ENCODE measurements around the gene UNC45A. TPM values are rescaled to one million over a fixed set of nuclear protein-coding genes. Genes with fewer than 3 reads are reported as not detected.

The UNC45A gene
- total RNA-seq, 1 experiment from 2014 or later, result 84.4 TPM

DNA sequence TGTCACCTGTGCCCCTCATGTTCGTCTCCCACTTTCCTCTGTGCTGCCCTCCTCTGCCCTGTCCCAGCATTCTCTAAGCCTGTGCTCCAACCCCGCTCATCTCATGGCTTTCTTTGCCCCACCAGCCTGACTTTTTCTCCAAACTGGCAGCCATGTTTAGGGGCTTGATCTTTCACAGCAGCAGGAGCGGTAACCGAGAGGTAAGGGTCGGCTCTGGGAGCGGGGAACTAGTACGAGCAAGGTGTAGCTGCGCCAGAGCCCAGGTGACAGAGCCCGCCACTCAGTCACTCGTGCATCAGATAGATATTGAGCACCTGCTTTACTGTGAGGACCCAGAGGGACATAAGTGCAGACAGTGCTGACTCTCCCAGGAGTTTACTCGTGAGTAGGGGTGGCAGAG lies 18.6 kb upstream of the UNC45A start:
- DNase-seq (ENCODE audit: low read depth, low spot score) (no peak), ATAC-seq (no peak)
- Histone ChIP-seq H3K4me3 (ENCODE audit: low read depth in 2 of 2, low read length in 2 of 2) (no peak overlapping the region), H3K9me3 (ENCODE audit: control insufficient read depth, insufficient read depth, low read depth, low read length) (no peaks in the 10 kb centered on the region), H3K27ac (ENCODE audit: low read length) (no peak overlapping the region), H3K27me3 (ENCODE audit: control insufficient read depth, insufficient read depth, low read length) (no peaks in the 10 kb centered on the region), H3K36me3 (ENCODE audit: control insufficient read depth, insufficient read depth, low read length) (peaks cover 7% of the 10 kb centered on the region), H3K4me1 (ENCODE audit: control insufficient read depth, insufficient read depth, low read length) (no peaks in the 10 kb centered on the region)
- CTCF ChIA-PET, result no interaction called here
- no TSS peak for BruUV-seq (replicated peaks)
- no peak for TF ChIP-seq TCF7L2 (IDR thresholded peaks at IDR 0.05; ENCODE audit: low read depth, low read length)
- no peak for TF ChIP-seq POLR2AphosphoS5 (IDR thresholded peaks at IDR 0.05; ENCODE audit: low read depth, low read length)
- TF ChIP-seq, protein P1, sequence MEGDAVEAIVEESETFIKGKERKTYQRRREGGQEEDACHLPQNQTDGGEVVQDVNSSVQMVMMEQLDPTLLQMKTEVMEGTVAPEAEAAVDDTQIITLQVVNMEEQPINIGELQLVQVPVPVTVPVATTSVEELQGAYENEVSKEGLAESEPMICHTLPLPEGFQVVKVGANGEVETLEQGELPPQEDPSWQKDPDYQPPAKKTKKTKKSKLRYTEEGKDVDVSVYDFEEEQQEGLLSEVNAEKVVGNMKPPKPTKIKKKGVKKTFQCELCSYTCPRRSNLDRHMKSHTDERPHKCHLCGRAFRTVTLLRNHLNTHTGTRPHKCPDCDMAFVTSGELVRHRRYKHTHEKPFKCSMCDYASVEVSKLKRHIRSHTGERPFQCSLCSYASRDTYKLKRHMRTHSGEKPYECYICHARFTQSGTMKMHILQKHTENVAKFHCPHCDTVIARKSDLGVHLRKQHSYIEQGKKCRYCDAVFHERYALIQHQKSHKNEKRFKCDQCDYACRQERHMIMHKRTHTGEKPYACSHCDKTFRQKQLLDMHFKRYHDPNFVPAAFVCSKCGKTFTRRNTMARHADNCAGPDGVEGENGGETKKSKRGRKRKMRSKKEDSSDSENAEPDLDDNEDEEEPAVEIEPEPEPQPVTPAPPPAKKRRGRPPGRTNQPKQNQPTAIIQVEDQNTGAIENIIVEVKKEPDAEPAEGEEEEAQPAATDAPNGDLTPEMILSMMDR (IDR thresholded peaks at IDR 0.05), result no peak
- no peak for TF ChIP-seq REST (IDR thresholded peaks at IDR 0.05; ENCODE audit: insufficient read depth in 1 of 2, low read depth in 2 of 2, low read length in 1 of 2)
- TF ChIP-seq SIN3A (IDR thresholded peaks at IDR 0.05; ENCODE audit: borderline replicate concordance, insufficient read depth, low read depth, low read length), result no peak
- in situ Hi-C loops (cut with HindIII; ENCODE audit: low pct_unique_long_range_greater_than_20kb, low sequenced_read_pairs), result no loop called here
- POLR2A ChIA-PET, result no interaction called here
- intact Hi-C loops (cut with micrococcal nuclease; ENCODE audit: unreplicated experiment), result no loop called here

DNA sequence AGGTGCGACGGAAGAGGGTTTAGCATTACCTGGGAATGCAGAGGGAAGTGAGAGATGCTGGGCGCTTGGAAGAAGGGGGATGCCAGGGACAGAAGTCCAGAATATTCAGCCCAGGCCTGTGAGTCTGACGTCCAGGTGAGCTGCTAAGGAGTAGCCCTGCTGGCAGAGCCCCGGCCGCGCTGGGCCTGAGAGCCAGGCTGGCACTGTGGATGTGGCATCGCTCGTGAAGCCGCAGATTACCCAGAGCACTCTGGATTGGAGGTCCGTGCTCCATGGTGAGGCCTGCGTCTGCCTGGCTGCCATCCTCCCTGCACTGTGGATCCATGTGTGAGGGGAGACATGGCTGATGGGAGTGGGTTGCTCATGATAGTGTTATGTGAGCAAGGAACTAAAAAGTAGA lies 17.5 kb upstream of the UNC45A start:
- ChIA-PET POLR2A (no interaction called here), CTCF (no interaction called here)
- Histone ChIP-seq H3K27ac (ENCODE audit: low read length) (no peak overlapping the region), H3K9me3 (ENCODE audit: control insufficient read depth, insufficient read depth, low read depth, low read length) (no peaks in the 10 kb centered on the region), H3K4me3 (ENCODE audit: low read depth in 2 of 2, low read length in 2 of 2) (no peak overlapping the region), H3K27me3 (ENCODE audit: control insufficient read depth, insufficient read depth, low read length) (no peaks in the 10 kb centered on the region), H3K36me3 (ENCODE audit: control insufficient read depth, insufficient read depth, low read length) (peaks cover 2% of the 10 kb centered on the region), H3K4me1 (ENCODE audit: control insufficient read depth, insufficient read depth, low read length) (no peaks in the 10 kb centered on the region)
- intact Hi-C loops (cut with micrococcal nuclease; ENCODE audit: unreplicated experiment), result no loop called here
- TF ChIP-seq, protein P1 (IDR thresholded peaks at IDR 0.05), result no peak
- no peak for TF ChIP-seq REST (IDR thresholded peaks at IDR 0.05; ENCODE audit: insufficient read depth in 1 of 2, low read depth in 2 of 2, low read length in 1 of 2)
- TF ChIP-seq POLR2AphosphoS5 (IDR thresholded peaks at IDR 0.05; ENCODE audit: low read depth, low read length), result no peak
- TF ChIP-seq TCF7L2 (IDR thresholded peaks at IDR 0.05; ENCODE audit: low read depth, low read length), result no peak
- TF ChIP-seq SIN3A (IDR thresholded peaks at IDR 0.05; ENCODE audit: borderline replicate concordance, insufficient read depth, low read depth, low read length), result no peak
- DNase-seq (ENCODE audit: low read depth, low spot score) (no peak), ATAC-seq (no peak)
- in situ Hi-C loops (cut with HindIII; ENCODE audit: low pct_unique_long_range_greater_than_20kb, low sequenced_read_pairs), result no loop called here
- BruUV-seq (replicated peaks), result no TSS peak

Measured in Panc1 (cell line).